Small intestine (tissue), 7 donors: ENCODE data around the gene SCART1. TPM values are rescaled to one million over a fixed set of nuclear protein-coding genes. Genes with fewer than 3 reads are reported as not detected.
"Not testable (repeated sequence)": the region's sequence is repeated elsewhere in the genome, so short reads cannot be mapped to it uniquely, and the experiment has no call there.

Source experiments
- DNase-seq, 2 donors: peaks; one replicate each; pipeline versions ENCODE4 v3.0.0 to v3.0.0-alpha.2; 2013
- FAIRE-seq: peaks from 2 replicates; lab custom pipeline; 2012; peaks lifted over from hg19 to GRCh38; lab: Jason Lieb, UNC
- H3K27ac ChIP-seq, 3 donors: one replicate each; pipeline ENCODE4 v1.5.1; 2013; ENCODE audit warnings: low read length in 2 of 3, mild to moderate bottlenecking in 2 of 3, control low read depth in 1 of 3, inconsistent platforms in 1 of 3, low read depth in 1 of 3, moderate library complexity in 1 of 3
- H3K27me3 ChIP-seq, 3 donors: one replicate each; pipeline ENCODE4 v1.6.1; 2013; ENCODE audit warnings: low read length in 3 of 3, inconsistent platforms in 1 of 3; ENCODE audit not compliant: control insufficient read depth in 3 of 3, insufficient read depth in 3 of 3
- H3K36me3 ChIP-seq, 3 donors: one replicate each; pipeline ENCODE4 v1.6.1; 2013; ENCODE audit warnings: low read length in 3 of 3, inconsistent platforms in 1 of 3, low read depth in 1 of 3, mild to moderate bottlenecking in 1 of 3, moderate library complexity in 1 of 3; ENCODE audit not compliant: control insufficient read depth in 3 of 3, insufficient read depth in 2 of 3
- H3K4me1 ChIP-seq, 3 donors: one replicate each; pipeline ENCODE4 v1.6.1; 2013; ENCODE audit warnings: low read length in 2 of 3, inconsistent platforms in 1 of 3, low read depth in 1 of 3, mild to moderate bottlenecking in 1 of 3, moderate library complexity in 1 of 3; ENCODE audit not compliant: control insufficient read depth in 3 of 3, insufficient read depth in 2 of 3
- H3K4me3 ChIP-seq, 3 donors: one replicate each; pipeline ENCODE4 v1.5.1; 2013; ENCODE audit warnings: low read length in 3 of 3, control low read depth in 1 of 3, inconsistent platforms in 1 of 3, low read depth in 1 of 3, mild to moderate bottlenecking in 1 of 3, moderate library complexity in 1 of 3
- H3K9me3 ChIP-seq, 2 donors: one replicate each; pipeline ENCODE4 v1.6.1; 2013; ENCODE audit warnings: low read depth in 1 of 2, low read length in 1 of 2; ENCODE audit not compliant: control insufficient read depth in 2 of 2, insufficient read depth in 1 of 2
- WGBS, 3 donors: extraction: QIAGEN DNeasy Blood & Tissue Kit; methylation state at CpG; one replicate each; pipeline ENCODE4 v1.1.7; 2013; 5-methylcytosine and 5-hydroxymethylcytosine counted together
- polyA plus RNA-seq, 4 donors: library from polyadenylated mRNA; stranded (reverse) in 3 of 4; unstranded in 1 of 4; fragments of 200-250 nt in 3 of 4; fragments of 120-200 nt in 1 of 4; gene quantifications; one replicate each; pipeline versions ENCODE4 v1.2.1 to v1.2.3, GENCODE V29; 2013
- donor health status: healthy with polysubstance abuse.
- donor health status: control.
- donor health status: control.
- donor health status: Bipolar disorder and iron deficiency.
- donor health status: healthy.

SCART1 gene
- polyA plus RNA-seq, 4 donors: 0.22 to 2.1 (median 0.33) TPM; not detected in 1

DNA sequence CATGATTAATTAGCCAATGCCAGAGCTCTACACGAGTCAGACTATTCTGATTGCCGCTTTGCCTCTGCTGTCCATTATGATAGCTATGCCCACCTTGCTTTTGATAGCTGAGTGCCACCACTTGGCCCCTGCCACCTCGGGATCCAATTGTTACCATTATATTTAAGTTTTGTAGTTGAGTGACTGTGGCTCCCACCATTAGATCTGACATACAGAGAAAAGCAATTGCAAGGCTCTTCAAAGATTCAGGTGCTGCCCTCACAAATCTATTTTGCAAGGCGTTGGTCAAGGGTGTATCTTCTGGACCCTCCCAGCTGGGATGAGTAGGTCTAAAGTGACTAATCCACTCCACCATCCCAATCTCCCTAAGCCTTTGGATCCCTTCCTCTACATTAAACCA is 47.2 kb downstream of the SCART1 start:
- H3K27me3 ChIP-seq, H3K36me3 ChIP-seq, H3K27ac ChIP-seq, DNase-seq, FAIRE-seq, H3K4me1 ChIP-seq, H3K4me3 ChIP-seq: not testable (repeated sequence)
- 52 to 66% (median 61%) methylated on average over 4 of the region's 4 CpGs for WGBS, 3 donors
- peaks cover 0 to 10% of the 10 kb centered on the region in 2 donors for H3K9me3 ChIP-seq

DNA sequence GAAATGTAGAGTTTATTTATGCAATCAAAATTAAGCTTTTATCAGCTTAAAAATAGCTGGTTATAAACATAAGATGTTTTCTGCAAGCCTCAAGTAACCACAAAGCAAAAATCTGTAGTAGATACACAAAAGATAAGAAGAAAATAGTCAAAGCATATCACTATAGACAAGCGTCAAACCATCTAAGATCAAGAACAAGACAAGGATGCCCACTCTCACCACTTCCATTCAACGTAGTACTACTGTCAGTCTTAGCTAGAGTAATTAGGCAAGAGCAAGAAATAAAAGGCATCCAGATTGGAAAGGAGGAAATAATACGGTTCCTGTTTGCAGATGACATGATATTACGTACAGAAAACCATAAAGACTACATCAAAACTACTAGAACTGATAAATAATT is 56.0 kb downstream of the SCART1 start:
- Histone ChIP-seq H3K4me1 (no peaks in the 10 kb centered on the region), H3K36me3 (no peaks in the 10 kb centered on the region), H3K9me3 (peaks cover 0 to 11% of the 10 kb centered on the region in 2 donors), H3K27ac (no peak overlapping the region), H3K4me3 (no peak overlapping the region), H3K27me3 (peaks cover 0 to 2% (median 1%) of the 10 kb centered on the region in 3 donors)
- DNase-seq (no peak), FAIRE-seq (no peak)
- 56 to 70% (median 60%) methylated on average over 4 of the region's 4 CpGs for WGBS, 3 donors

DNA sequence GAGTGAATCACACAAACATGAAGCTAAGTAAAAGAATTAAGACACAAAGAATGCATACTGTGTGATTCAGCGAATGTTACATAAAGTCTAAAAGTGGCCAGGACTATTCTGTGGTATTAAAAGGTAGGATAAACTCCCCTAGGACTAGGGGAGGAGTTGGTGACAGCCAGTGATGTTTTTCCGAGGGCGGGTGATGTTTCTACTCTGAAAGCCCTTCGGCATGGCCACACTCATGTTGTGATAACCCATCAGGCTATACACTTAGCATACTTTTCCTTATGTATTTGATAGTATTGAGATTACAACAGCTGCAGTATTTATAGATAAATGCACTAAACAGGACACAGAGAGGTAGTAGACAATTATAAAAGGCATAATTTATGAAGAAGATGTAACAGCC is 57.7 kb downstream of the SCART1 start:
- H3K4me1 ChIP-seq: no peaks in the 10 kb centered on the region
- no peak overlapping the region for H3K4me3 ChIP-seq
- WGBS, 3 donors: 58 to 79% (median 71%) methylated on average over 4 of the region's 4 CpGs
- no peaks in the 10 kb centered on the region for H3K36me3 ChIP-seq
- peaks cover 0 to 11% of the 10 kb centered on the region in 2 donors for H3K9me3 ChIP-seq
- no peak overlapping the region for H3K27ac ChIP-seq
- peaks cover 0 to 2% (median 1%) of the 10 kb centered on the region in 3 donors for H3K27me3 ChIP-seq
- FAIRE-seq (no peak), DNase-seq (no peak)

DNA sequence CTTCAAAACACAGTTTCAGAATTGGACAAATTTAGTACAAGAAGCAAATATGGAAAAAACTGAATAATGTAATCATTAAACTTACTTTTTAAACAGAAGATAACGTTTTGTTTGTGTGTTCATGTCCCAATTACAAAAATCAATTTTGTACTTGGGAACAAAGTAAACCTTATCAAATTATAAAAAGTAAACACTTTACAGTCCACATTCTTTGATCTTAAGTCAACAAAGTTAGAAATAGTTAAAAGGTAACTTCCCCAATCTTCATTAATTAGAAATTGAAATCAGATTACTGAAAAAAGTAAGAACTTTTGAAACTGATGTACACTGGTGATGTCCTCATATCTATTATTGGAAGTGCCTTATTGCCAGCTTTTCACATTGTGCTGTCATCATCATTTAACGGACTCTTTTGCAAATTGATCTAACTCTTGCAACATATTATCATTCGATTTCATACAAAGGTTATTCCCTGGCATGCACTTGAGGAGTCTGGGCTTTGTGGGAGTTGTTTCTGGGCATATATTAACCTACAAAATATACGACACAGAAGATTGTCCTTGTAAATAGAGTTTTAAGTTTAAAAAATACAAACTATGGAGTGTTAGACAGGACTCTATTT is 58.3 kb downstream of the SCART1 start:
- 9 to 38% (median 28%) methylated on average over 4 of the region's 4 CpGs for WGBS, 3 donors
- no peak overlapping the region for H3K27ac ChIP-seq
- no peak overlapping the region for H3K4me3 ChIP-seq
- no peak for DNase-seq
- FAIRE-seq: peak; percentile 71
- peaks cover 0 to 11% of the 10 kb centered on the region in 2 donors for H3K9me3 ChIP-seq
- no peaks in the 10 kb centered on the region for H3K36me3 ChIP-seq
- H3K27me3 ChIP-seq: peaks cover 0 to 2% (median 1%) of the 10 kb centered on the region in 3 donors
- no peaks in the 10 kb centered on the region for H3K4me1 ChIP-seq

DNA sequence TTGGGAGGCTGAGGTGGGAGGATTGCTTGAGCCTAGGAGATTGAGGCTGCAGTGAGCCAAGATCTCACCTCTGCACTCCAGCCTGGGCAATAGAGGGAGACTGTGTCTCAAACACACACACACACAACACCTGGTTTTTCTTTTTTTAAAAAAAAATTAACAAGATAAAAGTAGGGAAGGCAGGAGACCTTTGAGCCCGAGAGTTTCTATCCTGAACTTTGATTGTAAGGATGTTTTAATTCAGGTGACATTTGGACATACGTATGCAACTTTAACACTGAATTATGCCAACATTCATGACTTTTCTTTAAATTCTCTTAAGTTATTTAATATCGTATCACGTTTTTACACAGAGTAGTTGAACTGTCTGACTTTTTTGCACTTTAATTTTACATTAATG is 61.7 kb downstream of the SCART1 start:
- no peaks in the 10 kb centered on the region for H3K36me3 ChIP-seq
- H3K4me3 ChIP-seq: no peak overlapping the region
- WGBS, 3 donors: 48 to 70% (median 54%) methylated on average over 4 of the region's 4 CpGs
- peaks cover 0 to 1% (median 0%) of the 10 kb centered on the region in 3 donors for H3K27me3 ChIP-seq
- peaks cover 0 to 9% of the 10 kb centered on the region in 2 donors for H3K9me3 ChIP-seq
- DNase-seq: no peak
- peaks cover 0 to 2% (median 0%) of the 10 kb centered on the region in 3 donors for H3K4me1 ChIP-seq
- H3K27ac ChIP-seq: no peak overlapping the region
- FAIRE-seq: no peak

DNA sequence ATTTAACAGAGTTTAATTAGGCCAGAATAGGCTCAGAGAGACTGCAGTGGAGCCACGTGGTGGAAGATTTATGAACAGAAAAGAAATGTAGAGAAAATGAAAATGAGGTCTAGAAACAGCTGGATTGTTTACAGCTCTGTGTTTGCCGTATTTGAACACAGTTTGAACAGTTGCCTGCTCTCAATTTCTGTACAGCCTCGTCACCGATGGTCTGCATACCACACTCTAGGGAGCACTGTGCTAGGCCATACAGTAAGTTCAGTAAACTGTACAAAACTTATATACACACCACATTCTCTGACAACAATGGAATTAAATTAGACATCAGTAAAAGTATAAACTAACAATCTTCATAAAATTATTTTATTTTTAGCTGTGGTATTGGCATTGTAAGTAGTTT is 62.3 kb downstream of the SCART1 start:
- Histone ChIP-seq H3K27me3 (no peaks in the 10 kb centered on the region), H3K36me3 (no peaks in the 10 kb centered on the region), H3K4me1 (peaks cover 0 to 2% (median 0%) of the 10 kb centered on the region in 3 donors), H3K9me3 (peaks cover 0 to 7% of the 10 kb centered on the region in 2 donors), H3K4me3 (no peak overlapping the region), H3K27ac (no peak overlapping the region)
- FAIRE-seq (no peak), DNase-seq (no peak)
- WGBS, 3 donors: 53 to 58% (median 57%) methylated on average over 4 of the region's 4 CpGs

DNA sequence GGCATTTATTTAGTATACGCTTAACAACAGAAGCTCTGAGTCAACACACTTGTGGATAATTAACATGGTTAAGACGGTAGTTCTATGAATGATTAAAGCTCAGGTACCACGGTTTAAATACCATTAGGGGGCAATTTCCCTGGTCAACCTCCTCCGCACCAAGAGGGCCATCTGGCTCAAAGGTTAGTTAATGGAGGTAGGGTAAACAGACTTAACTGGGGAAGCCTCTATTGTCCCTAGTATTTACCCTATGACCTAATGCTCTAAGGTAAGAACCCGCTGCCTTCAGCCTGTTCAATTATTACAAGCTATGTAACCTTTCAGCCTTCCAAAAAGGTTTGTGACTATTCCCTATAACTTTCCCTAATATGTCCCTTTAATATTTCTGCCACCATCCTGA is 64.8 kb downstream of the SCART1 start:
- H3K36me3 ChIP-seq, DNase-seq, H3K27me3 ChIP-seq, H3K4me3 ChIP-seq, H3K9me3 ChIP-seq, H3K4me1 ChIP-seq, H3K27ac ChIP-seq, FAIRE-seq: not testable (repeated sequence)
- WGBS, 3 donors: 50 to 75% (median 51%) methylated on average over 5 of the region's 5 CpGs
